Posterior vena cava (tissue), 2 donors: ENCODE data around the gene GSDMA. TPM values are rescaled to one million over a fixed set of nuclear protein-coding genes. Genes with fewer than 3 reads are reported as not detected.
"Not testable (repeated sequence)": the region's sequence is repeated elsewhere in the genome, so short reads cannot be mapped to it uniquely, and the experiment has no call there.

Experiments
- DNase-seq: peaks from one replicate; pipeline ENCODE4 v3.0.0-alpha.2; 2020; ENCODE audit warnings: low spot score
- intact Hi-C, 2 donors: fragments of 100-400 bp; cut with DNase I; formaldehyde crosslinking; loops; one replicate each; pipeline versions ENCODE4 v1.14.1 to v1.14.2; 2022 to 2023
- total RNA-seq, 2 donors: library from RNA; stranded (reverse); fragmentation: NEBNext Ultra II Directional; extraction: Animal tissue kit (Norgen Biotek cat#: 25700); gene quantifications; one replicate each; pipeline ENCODE4 v1.2.1, GENCODE V29; 2021
- donor health status: DM: yes; HTN: yes; CAD: no.
- donor health status: DM: yes; HTN: yes; CAD: no.

The GSDMA gene
- total RNA-seq, 2 donors from 2014 or later, result 0.19 to 0.57 TPM

GRCh38 chr17:39927929-39928857 lies 34.6 kb upstream of the GSDMA start:
- intact Hi-C loops, result no loop called here

GRCh38 chr17:39928858-39929645 lies 33.8 kb upstream of the GSDMA start:
- intact Hi-C loops, result no loop called here
- DNase-seq, result no peak

More at GRCh38 chr17:39927929-39928857, 34.6 kb upstream of the GSDMA start:
- DNase-seq, result peak; percentile 84

GRCh38 chr17:39929646-39930407 lies 33.0 kb upstream of the GSDMA start:
- no peak for DNase-seq
- intact Hi-C loops, result loop anchor here in 1 of 2 donors (1.0 kb wide), 1 partner anchor 10 kb away; no protein-coding TSS in a partner anchor

DNA sequence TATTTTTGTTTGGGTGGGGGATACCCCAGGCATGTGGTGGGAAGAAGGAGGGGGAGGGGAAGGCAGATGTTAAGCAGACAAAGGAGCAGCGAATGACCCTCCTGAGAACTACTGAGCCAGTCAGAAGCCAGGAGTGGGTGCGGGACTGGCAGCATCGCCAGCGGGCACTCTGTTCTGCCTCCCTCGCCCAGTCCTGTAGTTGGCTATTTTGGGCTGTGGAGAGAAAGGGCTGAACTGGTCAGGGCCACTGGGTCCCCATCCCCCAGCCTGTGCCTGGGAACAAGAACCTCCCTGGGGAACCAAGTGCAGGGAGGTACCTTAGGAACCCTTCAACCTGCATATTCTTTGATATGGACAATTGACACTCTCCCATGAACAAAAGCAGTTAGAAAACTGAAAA lies 28.9 kb upstream of the GSDMA start:
- no peak for DNase-seq
- intact Hi-C loops, result no loop called here

DNA sequence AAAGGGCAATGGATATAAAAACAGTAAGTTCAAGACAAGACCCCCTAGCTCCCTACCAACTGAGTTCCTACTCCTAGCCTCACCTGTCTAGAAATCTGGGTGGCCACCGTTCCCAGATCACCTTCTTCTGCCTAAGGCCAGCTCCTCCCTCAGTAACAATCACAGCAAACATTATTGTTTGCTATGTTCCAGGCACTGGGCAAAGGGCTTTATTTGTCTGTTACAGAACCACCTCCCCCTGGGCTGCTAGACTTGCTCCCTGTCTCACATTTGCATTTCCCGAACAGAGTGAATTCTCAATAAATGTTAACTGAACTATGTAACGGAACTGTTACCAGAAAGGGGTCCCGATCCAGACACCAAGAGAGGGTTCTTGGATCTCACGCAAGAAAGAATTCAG lies 28.5 kb upstream of the GSDMA start:
- DNase-seq, result no peak
- intact Hi-C loops, result no loop called here

DNA sequence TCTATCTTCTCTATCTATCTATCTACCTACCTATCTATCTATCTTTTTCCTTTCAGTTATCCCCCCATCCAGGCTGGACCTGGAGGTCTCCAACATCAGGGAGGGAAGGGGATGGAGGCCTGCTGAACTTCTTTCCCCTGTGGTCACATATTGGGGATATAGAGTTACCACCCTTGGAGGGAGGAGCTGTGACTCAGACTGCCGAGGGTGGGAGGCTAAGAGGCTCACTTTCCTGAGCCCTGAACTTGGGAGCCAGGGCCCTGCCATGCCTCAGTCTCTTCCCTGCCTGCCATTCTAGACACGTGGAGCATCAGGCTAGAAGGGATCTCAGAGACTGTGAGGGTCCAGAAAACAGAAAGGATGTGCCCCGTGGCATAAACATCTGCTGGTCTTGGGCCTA lies 26.9 kb upstream of the GSDMA start:
- DNase-seq, result no peak
- intact Hi-C loops, result no loop called here

DNA sequence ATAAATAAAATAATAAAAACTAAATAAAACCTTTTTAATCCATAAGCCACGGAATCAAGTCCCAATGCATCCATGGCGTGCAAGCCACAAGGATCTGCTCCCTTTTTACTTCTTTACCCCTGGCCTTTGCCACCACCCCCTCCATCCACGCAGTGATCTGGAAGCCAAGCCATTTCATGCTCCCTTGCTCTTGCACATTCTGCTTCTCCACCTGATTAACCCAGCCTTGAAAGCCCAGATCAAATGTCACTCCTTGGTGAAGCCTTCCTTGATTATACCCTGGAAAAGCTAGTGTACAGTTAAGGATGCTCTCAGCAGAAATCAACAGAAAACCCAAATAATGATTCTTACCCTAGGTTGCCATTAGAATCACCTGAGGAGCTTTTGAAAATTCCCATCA lies 25.4 kb upstream of the GSDMA start:
- no peak for DNase-seq
- intact Hi-C loops, result no loop called here

DNA sequence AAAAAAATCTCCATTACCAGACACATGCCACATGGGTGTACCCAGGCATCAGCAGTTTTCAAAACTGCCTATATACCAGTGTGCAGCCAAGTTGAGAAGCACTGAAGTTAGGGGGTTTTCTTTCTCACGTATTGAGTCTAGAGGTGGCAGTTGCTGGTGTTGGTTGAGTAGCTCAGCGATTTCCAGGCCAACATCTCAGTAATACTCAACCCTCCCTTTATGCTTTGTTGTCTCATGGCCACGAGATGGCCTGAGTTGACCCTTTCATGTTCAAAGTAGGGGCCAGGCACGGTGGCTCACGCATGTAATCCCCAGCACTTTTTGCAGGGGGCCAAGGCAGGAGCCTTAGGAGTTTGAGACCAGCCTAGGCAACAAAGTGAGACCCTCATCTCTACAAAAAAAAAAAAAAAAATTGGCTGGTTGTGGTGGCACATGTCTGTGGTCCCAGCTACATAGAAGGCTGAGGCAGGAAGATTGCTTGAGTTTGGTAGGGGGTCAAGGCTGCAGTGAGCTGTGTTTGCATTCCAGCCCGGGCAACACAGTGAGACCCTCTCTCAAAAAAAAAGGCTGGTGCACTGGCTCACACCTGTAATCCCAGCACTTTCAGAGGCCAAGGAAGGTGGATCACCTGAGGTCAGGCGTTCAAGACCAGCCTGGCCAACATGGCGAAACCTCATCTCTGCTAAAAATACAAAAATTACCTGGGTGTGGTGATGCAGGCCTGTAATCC lies 24.5 kb upstream of the GSDMA start:
- intact Hi-C loops, result no loop called here
- DNase-seq, result no peak

- no peak for DNase-seq
- intact Hi-C loops, result no loop called here
These were observed 23.7 kb upstream of the GSDMA start for GRCh38 chr17:39939106-39939505.

- intact Hi-C loops, result loop anchor here in 1 of 2 donors (1.0 kb wide), 1 partner anchor 10 kb away; no protein-coding TSS in a partner anchor
- DNase-seq, result no peak
These were observed 23.0 kb upstream of the GSDMA start for GRCh38 chr17:39939588-39940419.

GRCh38 chr17:39943702-39944392 lies 19.0 kb upstream of the GSDMA start:
- no peak for DNase-seq
- intact Hi-C loops, result no loop called here

GRCh38 chr17:39944393-39944711 lies 18.5 kb upstream of the GSDMA start:
- intact Hi-C loops, result no loop called here
- DNase-seq, result no peak

DNA sequence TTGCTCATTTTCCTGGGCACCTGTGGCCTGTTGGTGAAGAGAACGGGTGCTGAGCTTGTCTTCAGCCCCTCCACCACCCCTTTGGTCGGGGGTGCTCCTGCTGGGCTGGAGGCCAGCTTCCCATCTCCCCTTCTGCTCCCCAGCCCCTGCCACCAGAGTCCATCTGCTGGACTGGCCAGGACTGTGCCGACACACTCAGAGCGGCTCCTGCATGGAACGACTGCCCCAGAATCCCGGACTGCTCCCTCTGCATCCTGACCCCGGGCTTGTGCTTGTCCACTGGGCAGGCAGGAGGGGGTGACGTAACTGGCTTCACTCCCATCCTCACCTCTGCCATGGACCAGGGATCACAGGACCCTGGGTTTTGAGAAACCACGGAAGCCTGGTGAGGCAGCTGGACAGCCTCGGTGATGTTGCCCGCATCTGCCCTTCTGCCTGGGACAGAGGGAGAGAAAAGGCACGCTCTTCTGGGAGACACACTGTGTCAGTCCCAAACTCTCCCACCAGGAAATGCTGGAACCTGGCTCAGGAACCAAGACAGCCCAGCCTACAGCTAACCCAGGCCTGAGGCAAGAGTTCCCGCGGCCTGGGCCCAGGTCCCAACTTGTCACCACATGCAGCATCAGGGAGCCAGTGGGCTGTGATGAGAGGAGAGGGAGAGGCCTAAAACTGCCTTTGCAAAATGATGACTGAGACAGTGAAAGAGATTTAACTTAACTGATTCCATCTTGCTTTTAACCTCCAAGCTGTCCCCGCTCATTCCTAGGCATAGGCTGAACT lies 16.1 kb upstream of the GSDMA start:
- intact Hi-C loops, result no loop called here
- DNase-seq, result no peak

DNA sequence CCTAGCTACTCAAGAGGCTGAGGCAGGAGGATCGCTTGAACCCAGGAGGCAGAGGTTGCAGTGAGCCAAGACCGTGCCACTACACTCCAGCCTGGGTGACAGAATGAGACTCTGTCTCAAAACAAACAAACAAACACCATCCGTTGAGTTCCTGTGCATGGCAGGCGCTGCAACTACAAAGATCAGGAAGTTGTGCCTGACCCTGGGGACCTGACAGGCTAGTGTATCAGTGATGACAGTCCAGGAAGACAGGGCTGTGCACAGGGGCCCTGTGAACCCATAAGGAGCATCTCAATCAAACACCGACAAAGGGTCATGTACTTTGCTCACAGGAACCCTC lies 14.3 kb upstream of the GSDMA start:
- intact Hi-C loops, DNase-seq: not testable (repeated sequence)

GRCh38 chr17:39949028-39949427 lies 13.8 kb upstream of the GSDMA start:
- DNase-seq, result no peak
- intact Hi-C loops, result no loop called here

DNA sequence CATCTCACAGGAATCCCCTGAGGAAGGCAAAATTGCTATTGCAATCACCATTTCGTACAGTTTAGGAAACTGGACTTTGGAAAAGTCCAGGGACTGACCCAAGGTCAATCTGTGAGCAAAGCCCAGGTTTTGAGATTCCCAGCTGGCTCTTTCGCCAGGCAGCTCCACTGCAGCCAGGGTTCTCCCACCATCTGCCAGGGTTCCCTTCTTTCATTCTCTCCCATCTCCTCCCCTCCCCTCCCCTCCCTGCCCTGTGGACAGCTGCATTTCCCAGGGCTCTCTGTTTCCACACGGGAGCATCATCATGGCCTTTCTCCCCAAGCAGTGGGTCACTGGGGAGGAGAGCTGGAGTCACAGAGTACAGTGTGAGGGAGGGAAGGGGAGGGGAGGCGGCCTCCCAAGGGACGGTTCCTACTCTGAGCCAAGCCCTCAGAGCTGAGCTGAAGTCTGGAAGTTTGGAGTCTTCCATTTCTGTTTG lies 11.9 kb upstream of the GSDMA start:
- intact Hi-C loops, result no loop called here
- no peak for DNase-seq
